ENCODE measurements around the gene ELL.

GRCh38 chr19:18474366-18474887 is 47.4 kb downstream of the ELL start:
- TF ChIP-seq, protein P1, sequence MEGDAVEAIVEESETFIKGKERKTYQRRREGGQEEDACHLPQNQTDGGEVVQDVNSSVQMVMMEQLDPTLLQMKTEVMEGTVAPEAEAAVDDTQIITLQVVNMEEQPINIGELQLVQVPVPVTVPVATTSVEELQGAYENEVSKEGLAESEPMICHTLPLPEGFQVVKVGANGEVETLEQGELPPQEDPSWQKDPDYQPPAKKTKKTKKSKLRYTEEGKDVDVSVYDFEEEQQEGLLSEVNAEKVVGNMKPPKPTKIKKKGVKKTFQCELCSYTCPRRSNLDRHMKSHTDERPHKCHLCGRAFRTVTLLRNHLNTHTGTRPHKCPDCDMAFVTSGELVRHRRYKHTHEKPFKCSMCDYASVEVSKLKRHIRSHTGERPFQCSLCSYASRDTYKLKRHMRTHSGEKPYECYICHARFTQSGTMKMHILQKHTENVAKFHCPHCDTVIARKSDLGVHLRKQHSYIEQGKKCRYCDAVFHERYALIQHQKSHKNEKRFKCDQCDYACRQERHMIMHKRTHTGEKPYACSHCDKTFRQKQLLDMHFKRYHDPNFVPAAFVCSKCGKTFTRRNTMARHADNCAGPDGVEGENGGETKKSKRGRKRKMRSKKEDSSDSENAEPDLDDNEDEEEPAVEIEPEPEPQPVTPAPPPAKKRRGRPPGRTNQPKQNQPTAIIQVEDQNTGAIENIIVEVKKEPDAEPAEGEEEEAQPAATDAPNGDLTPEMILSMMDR (IDR thresholded peaks at IDR 0.05; ENCODE audit: insufficient read depth, low read depth, low read length), result no peak
- TF ChIP-seq EZH2 (IDR thresholded peaks at IDR 0.05; ENCODE audit: insufficient read depth, low read length), result no peak
